Measurements from ENCODE around the gene NFE2L2. TPM values are rescaled to one million over a fixed set of nuclear protein-coding genes. Genes with fewer than 3 reads are reported as not detected.
A peak's percentile ranks its signal among the peaks of the same experiment; 100 is the strongest.

NFE2L2 gene
- total RNA-seq (97.1 and 142 TPM in 2 replicates), polyA plus RNA-seq (166 and 178 TPM in 2 replicates), polyA minus RNA-seq (ENCODE audit: low replicate concordance) (116 and 126 TPM in 2 replicates)
- 77.8 and 92.7 TPM in 2 replicates for polyA plus RNA-seq (2012)

GRCh38 chr2:177264693-177265587, at the start of gene NFE2L2:
Gene NFE2L2, minus strand, starts transcription at chr2:177264727. Its CDS starts 151 bp downstream, at chr2:177264576.
- DNase-seq (ENCODE audit: low read depth in 2 of 2): peak; percentile 91
- H3K27ac ChIP-seq (ENCODE audit: insufficient read depth, low read length): peak within 1 kb of the TSS; percentile 97
- peak within 1 kb of the TSS; percentile 62 to 89 (median 82) for H3K4me3 ChIP-seq (replicated peaks in 1 of 4; ENCODE audit: control extremely low read depth in 1 of 4, insufficient read depth in 1 of 4, low read depth in 3 of 4, low read length in 4 of 4)
- H3K27me3 ChIP-seq (ENCODE audit: control insufficient read depth, insufficient read depth, low read length): no peaks in the 10 kb centered on the region
- peaks cover 3% of the 10 kb centered on the region for H4K20me1 ChIP-seq (ENCODE audit: control insufficient read depth, extremely low read depth, insufficient read depth, low read length)
- H3K9ac ChIP-seq (ENCODE audit: insufficient read depth, low read length): peak within 1 kb of the TSS; percentile 99
- peaks cover 4% of the 10 kb centered on the region for H3K4me1 ChIP-seq (ENCODE audit: control insufficient read depth, extremely low read depth, insufficient read depth, low read length)
- TF ChIP-seq CTCF (conservative IDR thresholded peaks at IDR 0.05 in 1 of 2, IDR thresholded peaks at IDR 0.05 in 1 of 2; ENCODE audit: low read depth in 1 of 2, low read length in 2 of 2) (peak; percentile 34 to 38), EZH2 (IDR thresholded peaks at IDR 0.05; ENCODE audit: low read length, missing control alignments) (no peak)
- peaks cover 42% of the 10 kb centered on the region for H3K79me2 ChIP-seq (ENCODE audit: control insufficient read depth, insufficient read depth, low read length)
- peak within 1 kb of the TSS; percentile 57 for H2AFZ ChIP-seq (ENCODE audit: low read length)
- H3K4me2 ChIP-seq (ENCODE audit: extremely low read depth, insufficient read depth, low read length): peak within 1 kb of the TSS; percentile 89
- no peaks in the 10 kb centered on the region for H3K36me3 ChIP-seq (ENCODE audit: control insufficient read depth, insufficient read depth, low read length)
- no peaks in the 10 kb centered on the region for H3K9me3 ChIP-seq (ENCODE audit: control insufficient read depth, insufficient read depth, low read depth, low read length)

- no peaks in the 10 kb centered on the region for H4K20me1 ChIP-seq (ENCODE audit: control insufficient read depth, extremely low read depth, insufficient read depth, low read length)
- DNase-seq (ENCODE audit: low read depth in 2 of 2): peak; percentile 85 to 98
- H3K4me1 ChIP-seq (ENCODE audit: control insufficient read depth, extremely low read depth, insufficient read depth, low read length): no peaks in the 10 kb centered on the region
- no peaks in the 10 kb centered on the region for H3K36me3 ChIP-seq (ENCODE audit: control insufficient read depth, insufficient read depth, low read length)
- no peak overlapping the region for H2AFZ ChIP-seq (ENCODE audit: low read length)
- no peaks in the 10 kb centered on the region for H3K79me2 ChIP-seq (ENCODE audit: control insufficient read depth, insufficient read depth, low read length)
- no peak overlapping the region for H3K9ac ChIP-seq (ENCODE audit: insufficient read depth, low read length)
- no peak overlapping the region for H3K27ac ChIP-seq (ENCODE audit: insufficient read depth, low read length)
- no peak overlapping the region for H3K4me3 ChIP-seq (replicated peaks in 1 of 4; ENCODE audit: control extremely low read depth in 1 of 4, insufficient read depth in 1 of 4, low read depth in 3 of 4, low read length in 4 of 4)
- TF ChIP-seq EZH2 (IDR thresholded peaks at IDR 0.05; ENCODE audit: low read length, missing control alignments): no peak
- no peak for TF ChIP-seq CTCF (conservative IDR thresholded peaks at IDR 0.05 in 1 of 2, IDR thresholded peaks at IDR 0.05 in 1 of 2; ENCODE audit: low read depth in 1 of 2, low read length in 2 of 2)
- H3K9me3 ChIP-seq (ENCODE audit: control insufficient read depth, insufficient read depth, low read depth, low read length): no peaks in the 10 kb centered on the region
- no peaks in the 10 kb centered on the region for H3K27me3 ChIP-seq (ENCODE audit: control insufficient read depth, insufficient read depth, low read length)
- no peak overlapping the region for H3K4me2 ChIP-seq (ENCODE audit: extremely low read depth, insufficient read depth, low read length)
These were observed 49.7 kb upstream of the NFE2L2 start for GRCh38 chr2:177314194-177314593.

- no peaks in the 10 kb centered on the region for H3K36me3 ChIP-seq (ENCODE audit: control insufficient read depth, insufficient read depth, low read length)
- H3K4me2 ChIP-seq (ENCODE audit: extremely low read depth, insufficient read depth, low read length): no peak overlapping the region
- no peak for TF ChIP-seq CTCF (conservative IDR thresholded peaks at IDR 0.05 in 1 of 2, IDR thresholded peaks at IDR 0.05 in 1 of 2; ENCODE audit: low read depth in 1 of 2, low read length in 2 of 2)
- no peak for TF ChIP-seq EZH2 (IDR thresholded peaks at IDR 0.05; ENCODE audit: low read length, missing control alignments)
- no peak for DNase-seq (ENCODE audit: low read depth in 2 of 2)
- no peaks in the 10 kb centered on the region for H3K27me3 ChIP-seq (ENCODE audit: control insufficient read depth, insufficient read depth, low read length)
- H3K4me1 ChIP-seq (ENCODE audit: control insufficient read depth, extremely low read depth, insufficient read depth, low read length): no peaks in the 10 kb centered on the region
- H4K20me1 ChIP-seq (ENCODE audit: control insufficient read depth, extremely low read depth, insufficient read depth, low read length): no peaks in the 10 kb centered on the region
- H2AFZ ChIP-seq (ENCODE audit: low read length): no peak overlapping the region
- no peak overlapping the region for H3K27ac ChIP-seq (ENCODE audit: insufficient read depth, low read length)
- no peaks in the 10 kb centered on the region for H3K79me2 ChIP-seq (ENCODE audit: control insufficient read depth, insufficient read depth, low read length)
- H3K9me3 ChIP-seq (ENCODE audit: control insufficient read depth, insufficient read depth, low read depth, low read length): no peaks in the 10 kb centered on the region
- H3K9ac ChIP-seq (ENCODE audit: insufficient read depth, low read length): no peak overlapping the region
- no peak overlapping the region for H3K4me3 ChIP-seq (replicated peaks in 1 of 4; ENCODE audit: control extremely low read depth in 1 of 4, insufficient read depth in 1 of 4, low read depth in 3 of 4, low read length in 4 of 4)
These were observed 48.7 kb upstream of the NFE2L2 start for GRCh38 chr2:177313162-177313781.

Data from fibroblast of lung (primary cell).